Stimulated activated CD4-positive, alpha-beta T cell treated with anti-CD3 and anti-CD28 coated beads, Interleukin-1b, Interleukin-23, amount 100 ng/mL, for 4 hours (primary cell): Measurements from ENCODE around the gene LHFPL3.
"Not testable (repeated sequence)": the region's sequence is repeated elsewhere in the genome, so short reads cannot be mapped to it uniquely, and the experiment has no call there.

Experiments
- DNase-seq, 2 donors: peaks; one replicate each; pipeline ENCODE4 v3.0.0-alpha.2; 2020; ENCODE audit warnings: low read depth in 2 of 2

Gene LHFPL3

DNA sequence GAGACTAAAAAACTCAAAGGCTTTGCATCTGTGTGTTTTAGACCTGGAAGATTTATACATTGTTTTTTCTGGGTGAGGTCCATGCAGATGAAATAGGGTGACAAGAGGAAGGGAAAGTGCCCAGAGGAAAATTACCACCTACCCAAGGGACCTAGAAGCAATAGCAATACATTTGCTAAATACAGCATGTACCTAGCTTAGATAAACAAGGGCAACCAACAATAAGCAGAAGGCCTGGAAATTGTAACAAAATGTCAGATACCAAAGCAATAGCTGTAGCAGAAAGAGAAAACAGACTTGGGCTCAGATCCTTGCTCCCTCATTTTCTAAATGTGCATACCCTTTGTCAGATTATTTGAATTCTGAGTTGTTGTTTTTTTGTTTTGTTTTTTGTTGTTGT, 367.2 kb downstream of the LHFPL3 start:
- no peak for DNase-seq

DNA sequence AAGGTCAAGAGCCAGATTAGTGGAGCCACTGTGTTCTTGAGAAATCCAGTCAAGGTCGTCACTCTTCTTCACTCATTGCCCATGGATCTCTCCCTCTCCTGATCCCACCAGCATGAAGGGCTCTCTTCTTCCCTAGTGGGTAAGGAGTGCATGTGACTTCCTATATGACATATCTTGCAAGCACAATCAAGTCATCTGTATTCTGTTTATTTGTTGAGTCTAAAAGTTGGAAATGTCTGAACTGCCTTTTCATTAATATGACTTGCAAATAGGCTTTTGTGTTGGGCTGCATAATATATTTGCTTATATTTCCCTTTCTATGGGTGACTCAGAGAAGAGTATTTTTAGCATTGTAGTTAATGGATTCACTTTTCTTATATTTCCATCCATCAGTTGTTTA, 371.9 kb downstream of the LHFPL3 start:
- DNase-seq, result no peak

DNA sequence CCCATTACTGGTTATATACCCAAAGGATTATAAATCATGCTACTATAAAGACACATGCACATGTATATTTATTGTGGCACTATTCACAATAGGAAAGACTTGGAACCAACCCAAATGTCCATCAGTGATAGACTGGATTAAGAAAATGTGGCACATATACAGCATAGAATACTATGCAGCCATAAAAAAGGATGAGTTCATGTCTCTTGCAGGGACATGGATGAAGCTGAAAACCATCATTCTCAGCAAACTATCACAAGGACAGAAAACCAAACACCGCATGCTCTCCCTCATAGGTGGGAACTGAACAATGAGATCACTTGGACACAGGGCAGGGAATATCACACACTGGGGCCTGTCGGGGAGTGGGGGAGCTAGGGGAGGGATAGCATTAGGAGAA, 392.6 kb downstream of the LHFPL3 start:
- not testable (repeated sequence) for DNase-seq

DNA sequence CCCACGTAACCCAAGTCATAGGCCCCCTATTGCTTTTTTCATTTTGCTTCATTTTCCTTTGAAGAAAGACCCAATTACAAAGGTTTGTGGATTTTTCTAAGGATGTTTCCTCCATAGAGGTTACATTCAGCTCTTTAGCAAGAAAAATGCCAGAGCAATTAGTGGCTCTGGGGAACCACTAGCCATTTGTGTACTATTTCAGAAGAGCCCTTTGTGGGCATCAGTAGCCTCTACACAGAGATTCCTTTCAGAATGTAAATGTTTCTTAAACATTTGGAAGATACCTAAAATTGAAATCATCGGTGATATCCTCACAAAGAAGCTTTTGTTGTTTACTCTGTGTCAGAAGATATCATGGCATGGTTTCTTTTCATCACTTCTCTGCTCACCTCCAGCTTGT, 394.6 kb downstream of the LHFPL3 start:
- no peak for DNase-seq

DNA sequence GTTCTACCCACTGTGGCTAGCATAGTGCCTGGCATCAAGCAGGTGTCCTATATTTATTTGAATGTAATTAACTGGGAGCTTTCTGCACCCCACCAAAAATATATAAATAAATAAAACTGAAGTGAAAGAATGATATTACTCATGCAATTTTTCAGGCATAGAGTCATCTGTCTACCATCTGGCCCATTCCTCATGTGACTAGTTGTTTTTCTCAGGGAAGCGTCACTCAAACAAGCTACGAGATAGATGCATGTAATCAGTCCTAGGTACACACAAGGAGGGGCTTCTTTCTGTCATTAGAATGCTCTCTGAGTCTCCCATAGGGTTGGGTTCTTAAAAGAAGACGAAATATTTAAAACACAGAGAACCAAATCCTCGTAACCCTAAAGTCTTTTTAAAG, 430.1 kb downstream of the LHFPL3 start:
- no peak for DNase-seq

DNA sequence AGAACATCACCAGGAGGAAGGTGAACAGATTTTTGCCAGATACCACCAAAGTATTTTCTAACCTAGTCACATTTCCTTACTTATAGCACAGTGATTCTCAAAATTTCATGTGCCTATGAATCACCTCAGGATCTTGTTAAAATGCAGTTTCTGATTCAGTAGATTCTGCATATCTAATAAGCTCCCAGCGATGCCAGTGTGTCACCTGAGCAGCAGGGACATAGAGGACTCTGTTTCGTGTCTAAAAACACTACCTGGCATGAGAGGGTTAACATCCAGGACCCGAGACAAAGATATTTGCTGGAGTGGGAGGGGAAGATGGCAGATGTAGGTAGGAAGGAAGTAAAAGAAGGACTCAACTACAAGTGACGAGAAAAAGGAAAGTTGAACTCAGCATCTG, 433.5 kb downstream of the LHFPL3 start:
- DNase-seq, result no peak

DNA sequence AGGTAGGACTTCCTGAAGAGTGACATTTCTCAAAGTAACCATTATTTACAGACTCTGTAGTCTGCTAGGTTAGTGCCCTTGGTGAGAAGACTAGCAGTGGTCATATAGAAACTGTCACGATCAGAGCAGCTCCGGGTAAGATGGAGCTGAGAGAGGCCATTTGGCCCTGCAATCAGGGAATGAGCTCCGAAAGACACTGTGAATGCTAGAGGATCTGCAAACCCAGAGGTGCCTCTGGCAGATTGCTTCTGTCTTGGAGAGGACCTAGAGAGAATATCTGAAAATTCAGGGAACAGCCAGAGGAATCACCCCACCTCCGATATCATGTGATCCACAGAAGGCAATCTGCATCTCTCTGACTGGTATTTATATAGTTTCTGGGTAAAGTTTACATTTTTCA, 438.7 kb downstream of the LHFPL3 start:
- DNase-seq, result no peak

DNA sequence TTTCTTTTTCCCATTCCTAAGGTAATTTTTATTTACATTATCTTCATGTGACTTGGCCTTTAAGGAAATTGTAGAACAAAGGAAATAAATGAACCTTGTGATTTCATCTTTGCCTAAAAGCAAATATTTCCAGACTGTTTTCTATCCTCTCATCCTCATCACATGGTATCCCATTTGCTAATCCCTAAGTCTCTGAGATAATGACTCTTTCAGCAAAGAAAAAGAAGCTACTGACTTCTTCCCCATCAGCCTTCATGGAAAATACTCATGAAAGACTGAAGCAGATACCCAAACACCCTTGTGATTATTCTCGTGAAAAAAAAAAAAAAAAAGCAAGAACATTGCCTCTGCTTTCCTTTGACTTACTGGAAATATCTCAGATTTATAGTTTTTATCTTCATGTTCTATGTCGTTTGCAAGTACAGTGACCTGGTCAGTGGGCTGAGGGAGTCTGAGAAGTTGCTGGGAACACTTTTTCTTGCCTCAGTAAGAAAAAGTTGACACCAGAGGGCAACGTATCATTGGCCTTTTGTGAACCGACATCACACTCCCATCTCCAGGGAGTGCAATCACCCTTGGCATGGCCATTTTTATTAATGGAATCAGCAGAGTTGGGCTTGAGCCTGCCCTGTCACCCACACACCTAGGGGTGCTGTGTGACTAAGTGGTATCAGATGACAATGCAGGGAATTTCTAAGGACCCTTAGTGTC, 439.6 kb downstream of the LHFPL3 start:
- DNase-seq, result no peak

DNA sequence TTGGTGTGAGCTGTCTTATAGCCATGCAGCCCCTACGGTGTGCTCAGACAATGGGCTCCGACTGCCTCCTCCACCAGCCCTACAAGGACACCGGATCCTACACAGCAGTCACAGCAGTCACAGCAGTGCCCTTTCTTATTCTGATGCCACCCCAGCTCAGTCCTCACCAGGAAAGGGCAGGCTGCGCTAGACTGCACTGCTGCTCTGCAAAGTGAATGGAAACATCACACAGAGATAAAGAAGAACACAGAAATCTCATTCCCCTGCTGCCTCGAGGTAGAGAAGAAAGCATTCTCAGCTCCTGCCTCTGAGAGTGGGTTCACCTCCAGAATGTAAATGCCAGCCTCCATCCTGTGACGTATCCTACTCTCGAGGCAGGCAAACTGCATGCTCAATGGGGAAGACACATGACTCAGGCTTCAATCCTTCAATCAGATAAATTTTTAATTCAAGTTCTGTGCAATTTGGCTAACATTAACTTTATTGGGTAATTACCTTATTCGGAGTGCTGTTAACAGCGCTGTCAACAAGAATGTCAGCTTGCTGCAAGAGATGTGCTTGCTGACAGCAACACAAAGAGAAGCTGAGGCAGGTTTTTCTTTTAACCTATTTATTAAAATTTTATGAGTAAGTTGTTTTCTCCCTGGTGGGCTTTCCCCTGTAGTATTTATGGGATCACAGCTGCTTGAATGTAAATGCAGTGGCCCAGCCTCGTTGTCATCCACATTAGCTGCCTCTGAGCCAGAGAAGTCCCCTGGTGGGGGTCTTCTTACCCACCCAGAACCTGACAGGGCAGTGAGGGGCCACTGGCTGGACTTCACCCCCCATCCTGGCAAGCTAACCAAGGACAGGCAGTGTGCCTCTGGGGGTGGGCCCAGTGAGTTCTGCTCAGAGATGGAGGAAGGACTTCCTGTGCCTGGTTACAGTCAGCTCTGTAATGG, 444.3 kb downstream of the LHFPL3 start:
- no peak for DNase-seq

DNA sequence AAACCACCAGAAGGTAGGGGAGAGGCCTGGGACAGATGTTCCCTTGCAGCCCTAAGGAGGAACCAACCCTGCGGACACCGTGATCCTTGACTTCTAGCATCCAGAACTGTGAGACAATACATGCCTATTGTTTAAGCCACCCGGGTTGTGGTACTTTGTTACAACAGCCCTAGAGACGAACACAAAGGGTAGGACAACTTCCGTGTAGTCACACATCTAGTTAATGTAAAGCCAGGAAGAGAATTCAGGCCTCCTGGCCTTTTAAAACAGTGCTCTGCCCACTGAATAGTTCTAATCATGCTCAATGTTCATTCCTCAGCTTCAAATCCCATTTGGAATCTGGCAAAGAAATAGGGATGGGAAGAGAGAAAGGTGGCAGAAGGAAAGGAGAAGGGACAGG, 445.4 kb downstream of the LHFPL3 start:
- no peak for DNase-seq

DNA sequence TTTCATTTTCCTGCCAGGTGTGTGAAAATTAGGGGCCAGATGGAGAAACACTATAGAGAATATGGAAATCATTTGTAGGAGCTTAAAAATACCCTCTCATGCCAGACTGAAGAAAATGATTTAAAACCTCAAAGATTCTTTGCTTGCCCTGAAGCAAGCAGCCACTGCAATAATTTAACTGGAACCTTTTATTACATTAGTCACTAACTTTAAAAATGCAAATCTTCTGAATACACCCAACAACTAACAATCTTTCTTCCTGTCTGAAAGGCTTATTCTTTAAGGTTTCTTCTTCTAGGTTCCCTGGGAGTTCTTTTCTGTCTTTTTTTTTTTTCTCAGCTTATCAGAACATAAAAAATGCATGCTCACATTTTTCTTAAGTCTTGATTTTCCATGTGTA, 447.1 kb downstream of the LHFPL3 start:
- DNase-seq, result no peak

DNA sequence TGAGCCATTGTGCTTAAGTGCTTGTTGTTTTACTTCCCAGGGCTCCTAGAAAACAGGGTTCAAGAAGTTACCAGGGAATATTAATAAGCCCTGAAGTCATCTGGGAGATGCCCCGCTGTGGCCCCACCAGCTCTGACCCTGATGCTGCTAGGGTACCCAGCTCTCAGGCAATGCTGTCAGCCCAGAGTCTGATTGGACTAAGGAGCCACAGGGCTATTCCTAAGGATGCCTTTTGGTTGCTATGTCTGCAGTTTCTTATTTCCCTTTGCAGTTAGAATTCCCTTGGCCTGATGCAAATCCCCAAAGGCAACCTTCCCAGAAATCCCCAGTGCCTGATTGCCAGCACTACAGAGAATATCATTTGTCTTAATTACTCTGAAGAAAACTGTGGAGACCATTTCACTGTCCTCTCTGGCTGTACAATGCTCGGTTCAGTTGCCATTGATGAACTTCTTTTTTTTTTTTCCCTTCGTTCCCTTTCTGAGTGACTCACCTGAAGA, 448.9 kb downstream of the LHFPL3 start:
- no peak for DNase-seq

DNA sequence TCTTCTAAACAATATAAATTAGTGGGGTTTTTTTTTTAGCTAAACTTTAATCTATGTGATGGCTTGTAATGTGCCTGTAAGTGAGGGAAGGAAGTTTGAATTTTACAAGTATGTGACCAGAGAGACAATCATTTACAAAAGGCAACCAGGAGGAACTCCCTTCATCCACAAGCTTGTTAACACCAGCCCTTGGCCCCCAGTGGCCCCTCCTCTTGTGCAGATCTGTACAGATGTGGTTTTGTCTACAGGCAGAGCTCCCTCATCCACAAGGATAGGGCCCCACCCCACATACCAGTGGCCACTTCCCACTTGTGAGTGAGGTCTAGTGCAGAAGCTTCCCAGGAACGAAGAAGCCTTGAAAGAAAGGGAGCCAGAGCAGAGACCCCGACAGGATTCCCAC, 451.5 kb downstream of the LHFPL3 start:
- no peak for DNase-seq

DNA sequence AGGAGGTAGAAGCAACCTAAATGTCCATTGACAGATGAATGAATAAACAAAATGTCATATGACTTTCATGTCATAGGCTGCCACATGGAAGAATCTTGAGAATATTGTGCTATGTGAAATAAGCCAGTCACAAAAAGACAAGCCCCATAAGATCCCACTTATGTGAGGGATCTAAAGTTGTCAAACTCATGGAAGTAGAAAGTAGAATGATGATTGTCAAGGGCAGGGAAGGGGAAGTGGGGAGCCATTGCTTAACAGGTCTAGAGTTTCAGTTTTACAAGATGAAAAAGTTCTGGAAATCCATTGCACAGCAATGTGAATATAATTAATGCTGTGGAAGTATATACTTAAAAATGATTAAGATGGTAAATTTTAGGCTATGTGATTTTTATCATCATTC, 456.3 kb downstream of the LHFPL3 start:
- no peak for DNase-seq

DNA sequence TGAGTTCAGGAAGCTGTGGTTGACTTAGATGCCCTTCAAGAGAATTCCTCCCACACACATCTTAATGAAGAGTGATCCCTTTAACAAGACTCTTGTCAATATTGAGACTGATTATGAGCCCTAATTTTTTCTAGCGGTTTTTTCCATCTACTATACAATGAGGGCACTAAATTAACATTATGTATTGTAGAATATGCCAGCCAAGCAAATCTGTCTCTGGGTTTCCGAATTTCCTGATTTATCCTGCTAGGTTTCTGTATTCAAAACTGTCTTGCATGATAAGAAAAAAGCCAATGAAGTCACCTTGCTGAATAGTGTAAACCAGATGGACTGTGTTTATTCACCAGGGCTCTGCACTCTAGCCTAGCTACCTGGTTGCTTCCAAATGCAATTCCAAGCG, 461.4 kb downstream of the LHFPL3 start:
- no peak for DNase-seq

DNA sequence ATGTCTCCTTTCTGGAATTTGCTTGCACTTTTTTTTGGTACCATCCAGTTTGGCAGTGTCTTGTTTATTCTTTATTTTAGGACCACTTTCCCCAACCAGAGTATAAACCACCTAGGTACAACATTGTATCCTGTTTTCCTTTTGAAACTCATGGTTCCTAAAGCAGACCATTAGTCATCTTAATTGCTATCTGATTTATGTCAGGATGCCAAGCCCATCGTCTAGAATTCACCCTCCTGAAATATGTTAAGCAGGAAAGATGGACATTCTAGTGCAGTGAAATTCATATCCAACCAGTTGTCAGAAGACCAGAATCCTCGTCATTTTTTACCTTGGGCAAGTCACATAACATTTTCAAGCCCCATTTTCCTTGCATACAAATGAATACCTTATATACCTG, 462.0 kb downstream of the LHFPL3 start:
- no peak for DNase-seq

DNA sequence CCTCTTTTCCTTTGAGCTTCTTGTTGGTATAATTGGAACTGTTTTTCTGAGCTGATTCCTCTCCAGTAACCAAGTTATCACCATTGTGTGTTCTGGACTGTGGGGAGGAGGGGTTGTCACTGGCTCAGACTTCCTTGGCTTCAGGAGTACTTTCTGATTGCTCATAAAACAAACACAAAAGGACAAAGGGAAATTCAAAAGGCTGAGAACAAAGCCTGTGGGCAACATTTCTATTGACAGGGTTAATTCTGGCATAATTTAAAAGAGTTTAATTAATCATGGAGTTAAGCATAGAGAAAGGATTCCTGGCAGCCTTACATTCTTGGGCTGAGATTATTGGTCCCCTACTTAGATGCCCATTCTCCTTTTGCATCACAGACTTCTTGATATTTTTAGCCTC, 462.7 kb downstream of the LHFPL3 start:
- no peak for DNase-seq

DNA sequence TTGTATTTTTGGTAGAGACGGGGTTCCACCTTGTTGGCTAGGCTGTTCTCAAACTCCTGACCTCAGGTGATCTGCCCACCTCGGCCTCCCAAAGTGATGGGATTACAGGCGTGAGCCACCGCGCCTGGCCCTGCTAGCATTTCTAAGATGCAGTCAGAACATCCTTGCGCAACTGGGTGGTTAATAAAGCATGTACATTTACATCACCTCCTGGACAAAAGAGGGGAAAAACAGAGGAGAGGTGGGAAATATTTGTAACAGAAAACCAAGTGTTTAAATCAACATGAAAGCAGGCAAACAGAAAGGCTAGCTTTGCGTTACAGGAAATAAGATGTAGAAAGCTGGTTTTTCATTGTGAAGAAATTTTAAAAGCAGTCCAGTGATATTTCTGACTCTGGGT, 464.7 kb downstream of the LHFPL3 start:
- no peak for DNase-seq

DNA sequence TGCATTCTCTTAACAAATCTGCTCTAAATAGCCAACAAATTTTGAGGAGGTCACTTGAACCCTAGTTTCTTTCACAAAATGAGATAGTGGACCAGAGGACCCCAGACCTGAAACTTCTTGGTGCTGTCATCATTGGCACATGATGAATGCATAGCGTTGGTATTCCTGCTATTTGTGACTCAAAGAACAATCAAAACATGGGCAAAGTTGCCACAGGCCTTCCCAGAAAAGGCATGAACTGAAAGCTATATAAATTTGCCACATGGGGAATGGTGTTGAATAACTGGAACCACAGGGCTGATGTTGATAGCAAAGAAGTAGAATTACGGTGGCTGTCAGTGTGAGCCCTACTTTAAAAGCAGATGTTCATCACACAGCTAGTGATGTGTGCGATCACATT, 465.8 kb downstream of the LHFPL3 start:
- DNase-seq, result no peak

DNA sequence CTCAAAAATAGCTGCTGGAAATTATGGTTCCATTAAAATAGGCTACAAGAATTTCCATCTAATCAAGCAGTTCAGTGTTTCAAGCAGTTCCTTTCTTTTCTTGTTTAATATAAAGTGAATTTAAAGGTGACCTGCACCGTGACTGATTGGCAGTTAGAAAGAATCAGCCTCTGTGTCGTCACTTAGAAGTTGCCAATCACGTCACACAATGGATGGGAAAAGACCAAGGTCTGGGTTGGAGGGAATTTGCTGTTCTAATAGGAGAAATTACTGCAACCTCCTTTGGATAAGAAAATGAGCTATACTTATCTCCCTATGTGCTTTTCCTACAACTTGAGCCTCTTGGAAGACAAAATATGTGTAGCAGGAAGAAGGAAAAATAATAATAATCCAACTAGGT, 466.2 kb downstream of the LHFPL3 start:
- DNase-seq, result no peak

DNA sequence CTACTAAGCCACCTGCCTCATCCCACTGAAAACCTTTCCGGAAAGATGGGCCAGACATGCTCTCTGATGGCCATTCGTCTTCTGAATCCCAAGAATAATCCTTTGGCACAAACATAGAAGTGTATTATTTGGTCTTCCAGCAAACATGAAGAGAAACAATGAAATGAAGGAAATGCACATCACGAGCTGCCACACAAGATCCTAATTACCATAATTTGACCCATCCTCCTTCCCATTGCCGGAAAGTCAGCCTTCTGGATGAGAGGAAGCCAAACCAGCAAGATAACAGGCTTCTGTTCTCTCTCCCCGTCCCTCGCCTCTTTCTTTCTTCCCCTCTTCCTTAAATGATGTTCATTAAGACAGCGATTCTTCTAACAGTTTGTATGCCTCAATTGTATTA, 466.7 kb downstream of the LHFPL3 start:
- no peak for DNase-seq

DNA sequence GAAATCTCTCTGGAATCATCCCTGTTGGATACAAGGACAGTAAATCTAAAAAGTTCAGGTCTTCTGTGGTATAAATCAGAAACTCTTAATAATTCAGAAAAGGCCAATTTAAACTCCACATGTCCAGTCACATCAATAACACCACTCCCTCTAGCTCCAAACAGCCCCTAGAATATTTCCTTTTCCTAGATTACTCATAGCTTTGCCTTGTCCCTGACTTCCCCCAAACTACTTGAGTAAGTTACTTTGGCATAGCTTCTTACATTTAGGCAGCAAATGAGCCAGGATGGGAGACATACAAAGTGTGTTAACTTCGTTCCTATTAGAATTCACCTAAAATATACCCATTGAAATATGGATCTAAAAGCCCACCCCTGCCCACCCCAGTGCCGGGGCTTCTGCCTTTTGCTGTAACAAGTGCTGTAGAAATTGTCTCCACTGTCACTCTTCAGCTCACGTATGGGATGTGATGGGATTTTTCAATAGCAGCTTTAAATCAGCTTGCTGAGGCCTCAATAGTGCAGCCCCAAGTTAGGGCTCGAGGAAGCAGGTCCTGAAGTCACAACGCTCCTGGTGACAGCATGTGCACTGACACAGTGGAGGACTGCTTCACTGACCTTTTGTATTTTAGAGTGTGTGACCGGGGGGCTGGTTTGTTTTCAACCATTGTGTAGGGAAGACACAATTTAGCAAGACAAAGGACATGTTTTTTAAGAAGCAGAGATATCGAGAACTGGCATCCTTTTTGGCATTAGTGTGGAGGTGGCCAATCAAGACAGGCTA, 467.4 kb downstream of the LHFPL3 start:
- no peak for DNase-seq
